ENCODE measurements around the gene TMEM258.
A peak's percentile ranks its signal among the peaks of the same experiment; 100 is the strongest.

The TMEM258 gene

GRCh38 chr11:61792310-61793082 is at the start of gene TMEM258, which contains the start of gene FEN1:
Gene TMEM258, minus strand, starts transcription at chr11:61792599. Its CDS starts 41 bp downstream, at chr11:61792558.
Gene FEN1, plus strand, starts transcription at chr11:61792911. Its CDS starts 2,451 bp downstream, at chr11:61795362.
- TF ChIP-seq GLIS3 (CRISPR knock-in tag; IDR thresholded peaks at IDR 0.05): no peak; the same call in 1 of the 2 replicates
- no peak for TF ChIP-seq CREB5 (CRISPR knock-in tag; IDR thresholded peaks at IDR 0.05; ENCODE audit: low read depth)
- no peak for TF ChIP-seq ZFP3 (CRISPR knock-in tag; IDR thresholded peaks at IDR 0.05)
- no peak for TF ChIP-seq SNAI2 (CRISPR knock-in tag; IDR thresholded peaks at IDR 0.05)
- no peak for TF ChIP-seq ZFP30 (CRISPR knock-in tag; IDR thresholded peaks at IDR 0.05)
- ATAC-seq: peak; percentile 92

GRCh38 chr11:61841636-61842527 is 49.5 kb upstream of the TMEM258 start:
- TF ChIP-seq ZNF8 (CRISPR knock-in tag; IDR thresholded peaks at IDR 0.05) (no peak), ISL1 (CRISPR knock-in tag; IDR thresholded peaks at IDR 0.05) (no peak), CREB5 (CRISPR knock-in tag; IDR thresholded peaks at IDR 0.05; ENCODE audit: low read depth) (no peak), TCF4 (CRISPR knock-in tag; IDR thresholded peaks at IDR 0.05; ENCODE audit: borderline replicate concordance) (no peak), ARNTL (CRISPR knock-in tag; IDR thresholded peaks at IDR 0.05; ENCODE audit: borderline replicate concordance, low read depth) (no peak), GLIS3 (CRISPR knock-in tag; IDR thresholded peaks at IDR 0.05) (no peak), POU6F1 (CRISPR knock-in tag; IDR thresholded peaks at IDR 0.05; ENCODE audit: borderline replicate concordance, low read depth) (no peak), CSRNP3 (CRISPR knock-in tag; IDR thresholded peaks at IDR 0.05) (no peak), ESRRG (CRISPR knock-in tag; IDR thresholded peaks at IDR 0.05) (no peak), ZNF70 (CRISPR knock-in tag; IDR thresholded peaks at IDR 0.05) (no peak), TSHZ2 (CRISPR knock-in tag; IDR thresholded peaks at IDR 0.05) (no peak), CSDC2 (CRISPR knock-in tag; IDR thresholded peaks at IDR 0.05) (no peak), TOX (CRISPR knock-in tag; IDR thresholded peaks at IDR 0.05; ENCODE audit: borderline replicate concordance) (no peak), PPARA (CRISPR knock-in tag; IDR thresholded peaks at IDR 0.05; ENCODE audit: borderline replicate concordance) (no peak), ZNF565 (CRISPR knock-in tag; conservative IDR thresholded peaks at IDR 0.05; ENCODE audit: low read depth) (no peak), ZFP3 (CRISPR knock-in tag; IDR thresholded peaks at IDR 0.05) (no peak), BACH2 (CRISPR knock-in tag; IDR thresholded peaks at IDR 0.05; ENCODE audit: borderline replicate concordance) (no peak), RARB (CRISPR knock-in tag; IDR thresholded peaks at IDR 0.05) (no peak)
- ATAC-seq: no peak
